NT2/D1 (cell line): ENCODE results near the gene PSEN2.

Experiments
- YY1 ChIP-seq: IDR thresholded peaks from 2 replicates; pipeline ENCODE4 v1.6.1; 2011; ENCODE audit not compliant: insufficient read length, insufficient read depth
- ZNF274 ChIP-seq: IDR thresholded peaks from 2 replicates; pipeline ENCODE4 v1.6.1; 2011; ENCODE audit warnings: mild to moderate bottlenecking, low read depth, low read length

DNA sequence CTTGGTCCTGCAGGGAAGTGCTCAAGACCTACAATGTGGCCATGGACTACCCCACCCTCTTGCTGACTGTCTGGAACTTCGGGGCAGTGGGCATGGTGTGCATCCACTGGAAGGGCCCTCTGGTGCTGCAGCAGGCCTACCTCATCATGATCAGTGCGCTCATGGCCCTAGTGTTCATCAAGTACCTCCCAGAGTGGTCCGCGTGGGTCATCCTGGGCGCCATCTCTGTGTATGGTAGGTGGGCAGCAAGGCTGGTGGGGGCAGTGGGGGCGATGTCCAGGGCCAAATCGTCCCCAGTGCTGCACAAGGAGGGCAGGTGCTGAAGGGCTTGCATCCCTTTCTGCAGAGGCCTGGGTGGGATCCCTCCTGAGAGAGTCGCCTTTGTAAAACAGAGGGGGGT lies 18.4 kb downstream of the PSEN2 start:
- TF ChIP-seq YY1 (no peak), ZNF274 (no peak)
